Urinary bladder (tissue), 4 donors: ENCODE measurements around the gene ZFR2. TPM values are rescaled to one million over a fixed set of nuclear protein-coding genes. Genes with fewer than 3 reads are reported as not detected.

Experiments
- DNase-seq: peaks from one replicate; pipeline ENCODE4 v3.0.0-alpha.2; 2015; ENCODE audit errors: extremely low spot score
- H3K27ac ChIP-seq: one replicate; pipeline ENCODE4 v1.5.1; 2013; ENCODE audit warnings: low read depth, mild to moderate bottlenecking, moderate library complexity
- H3K36me3 ChIP-seq: one replicate; pipeline ENCODE4 v1.6.1; 2013; ENCODE audit warnings: mild to moderate bottlenecking, moderate library complexity; ENCODE audit not compliant: insufficient read depth
- H3K4me1 ChIP-seq: one replicate; pipeline ENCODE4 v1.6.1; 2013; ENCODE audit warnings: mild to moderate bottlenecking, moderate library complexity; ENCODE audit not compliant: insufficient read depth
- H3K4me3 ChIP-seq: one replicate; pipeline ENCODE4 v1.5.1; 2013; ENCODE audit warnings: low read depth, low read length
- WGBS: extraction: QIAGEN DNeasy Blood & Tissue Kit; methylation state at CpG from one replicate; pipeline ENCODE4 v1.1.7; 2013; 5-methylcytosine and 5-hydroxymethylcytosine counted together
- polyA plus RNA-seq: library from polyadenylated mRNA; stranded (reverse); fragments of 200-250 nt; gene quantifications from one replicate; pipeline ENCODE4 v1.2.3, GENCODE V29; 2013
- total RNA-seq: library from RNA; depleted of rRNA; stranded (reverse); fragments of >200 nt; gene quantifications from one replicate; pipeline ENCODE4 v1.2.3, GENCODE V29; 2014
- donor health status: healthy with polysubstance abuse.
- donor health status: healthy.

ZFR2 gene
- total and polyA plus RNA-seq, 2 donors = 0.38 TPM; not detected in 1

GRCh38 chr19:3778899-3779723 lies 89.7 kb downstream of the ZFR2 start:
- H3K4me1 ChIP-seq = no peaks in the 10 kb centered on the region
- DNase-seq = no peak
- WGBS = 73% methylated on average over 44 of the region's 44 CpGs
- no peak overlapping the region for H3K4me3 ChIP-seq
- no peak overlapping the region for H3K27ac ChIP-seq
- H3K36me3 ChIP-seq = no peaks in the 10 kb centered on the region

- 87% methylated on average over 37 of the region's 37 CpGs for WGBS
- H3K4me3 ChIP-seq = no peak overlapping the region
- no peaks in the 10 kb centered on the region for H3K4me1 ChIP-seq
- H3K36me3 ChIP-seq = no peaks in the 10 kb centered on the region
- DNase-seq = no peak
- H3K27ac ChIP-seq = no peak overlapping the region
These were observed 90.6 kb downstream of the ZFR2 start for GRCh38 chr19:3778104-3778867.

GRCh38 chr19:3776479-3777040 lies 92.3 kb downstream of the ZFR2 start:
- 93% methylated on average over 1 of the region's 1 CpG for WGBS

GRCh38 chr19:3775831-3776230 lies 93.0 kb downstream of the ZFR2 start:
- no peak overlapping the region for H3K4me3 ChIP-seq
- H3K36me3 ChIP-seq = no peaks in the 10 kb centered on the region
- H3K4me1 ChIP-seq = no peaks in the 10 kb centered on the region
- WGBS = 84% methylated on average over 5 of the region's 5 CpGs
- no peak for DNase-seq
- no peak overlapping the region for H3K27ac ChIP-seq

More at GRCh38 chr19:3776479-3777040, 92.3 kb downstream of the ZFR2 start:
- Histone ChIP-seq H3K36me3 (no peaks in the 10 kb centered on the region), H3K4me3 (no peak overlapping the region), H3K27ac (no peak overlapping the region), H3K4me1 (no peaks in the 10 kb centered on the region)
- no peak for DNase-seq

GRCh38 chr19:3775374-3775711 lies 93.5 kb downstream of the ZFR2 start:
- Histone ChIP-seq H3K4me1 (no peaks in the 10 kb centered on the region), H3K4me3 (no peak overlapping the region), H3K36me3 (no peaks in the 10 kb centered on the region), H3K27ac (no peak overlapping the region)
- WGBS = 78% methylated on average over 2 of the region's 2 CpGs
- no peak for DNase-seq

- H3K4me1 ChIP-seq = no peaks in the 10 kb centered on the region
- no peaks in the 10 kb centered on the region for H3K36me3 ChIP-seq
- DNase-seq = no peak
- WGBS = 43% methylated on average over 25 of the region's 25 CpGs
- no peak overlapping the region for H3K27ac ChIP-seq
- H3K4me3 ChIP-seq = no peak overlapping the region
These were observed 94.0 kb downstream of the ZFR2 start for GRCh38 chr19:3774621-3775373.

- 86% methylated on average over 12 of the region's 12 CpGs for WGBS
- H3K4me1 ChIP-seq = no peaks in the 10 kb centered on the region
These were observed 94.9 kb downstream of the ZFR2 start for GRCh38 chr19:3773814-3774515.

GRCh38 chr19:3771906-3772455 lies 96.9 kb downstream of the ZFR2 start, which contains the start of gene RAX2:
Gene RAX2, minus strand, starts transcription at chr19:3772228. Its CDS starts 486 bp downstream, at chr19:3771742.
- DNase-seq = no peak
- no peak within 1 kb of the TSS for H3K27ac ChIP-seq
- H3K36me3 ChIP-seq = peaks cover 3% of the 10 kb centered on the region
- no peaks in the 10 kb centered on the region for H3K4me1 ChIP-seq
- no peak within 1 kb of the TSS for H3K4me3 ChIP-seq
- 44% methylated on average over 23 of the region's 23 CpGs for WGBS

More at GRCh38 chr19:3773814-3774515, 94.9 kb downstream of the ZFR2 start:
- H3K4me3 ChIP-seq = no peak overlapping the region
- no peaks in the 10 kb centered on the region for H3K36me3 ChIP-seq
- H3K27ac ChIP-seq = no peak overlapping the region
- DNase-seq = no peak

- Histone ChIP-seq H3K27ac (no peak overlapping the region), H3K4me3 (no peak overlapping the region), H3K36me3 (peaks cover 5% of the 10 kb centered on the region), H3K4me1 (no peaks in the 10 kb centered on the region)
- WGBS = 76% methylated on average over 35 of the region's 35 CpGs
- no peak for DNase-seq
These were observed 97.6 kb downstream of the ZFR2 start for GRCh38 chr19:3771000-3771905.

GRCh38 chr19:3770136-3770999 lies 98.5 kb downstream of the ZFR2 start:
- Histone ChIP-seq H3K4me3 (no peak overlapping the region), H3K27ac (no peak overlapping the region), H3K36me3 (peaks cover 5% of the 10 kb centered on the region), H3K4me1 (no peaks in the 10 kb centered on the region)
- 72% methylated on average over 53 of the region's 53 CpGs for WGBS
- DNase-seq = no peak

GRCh38 chr19:3769494-3769893 lies 99.3 kb downstream of the ZFR2 start:
- Histone ChIP-seq H3K4me3 (no peak overlapping the region), H3K4me1 (no peaks in the 10 kb centered on the region), H3K27ac (no peak overlapping the region), H3K36me3 (peaks cover 5% of the 10 kb centered on the region)
- 85% methylated on average over 17 of the region's 17 CpGs for WGBS
- DNase-seq = no peak
